Activated T-helper 2 cell treated with anti-CD3 and anti-CD28 coated beads, Interferon-gamma antibody, Interleukin-2, Interleukin-4, amounts not matched to agents 10 μg/mL and 5 μg/mL and 100 μg/mL, durations not matched to agents 14 hours and 24 hours and 36 hours (primary cell): Measurements from ENCODE around the gene DPM2. TPM values are rescaled to one million over a fixed set of nuclear protein-coding genes. Genes with fewer than 3 reads are reported as not detected.
A peak's percentile ranks its signal among the peaks of the same experiment; 100 is the strongest.

Experiments
- DNase-seq: peaks from one replicate; pipeline ENCODE4 v3.0.0; 2021; ENCODE audit warnings: low spot score
- H3K27ac Mint-ChIP-seq: one replicate; pipeline ENCODE4 v1.8.0; 2021; ENCODE audit warnings: mixed read lengths
- H3K27me3 Mint-ChIP-seq: one replicate; pipeline ENCODE4 v1.8.0; 2021; ENCODE audit warnings: low read depth, mixed read lengths
- H3K36me3 Mint-ChIP-seq: one replicate; pipeline ENCODE4 v1.8.0; 2021; ENCODE audit warnings: low read depth, mixed read lengths
- H3K4me1 Mint-ChIP-seq: one replicate; pipeline ENCODE4 v1.8.0; 2021; ENCODE audit warnings: low read depth, mixed read lengths
- H3K4me3 Mint-ChIP-seq: one replicate; pipeline ENCODE4 v1.8.0; 2021; ENCODE audit warnings: low read depth, mild to moderate bottlenecking, moderate library complexity, mixed read lengths
- H3K9me3 Mint-ChIP-seq: one replicate; pipeline ENCODE4 v1.8.0; 2021; ENCODE audit warnings: mixed read lengths
- intact Hi-C: fragments of 100-400 bp; cut with micrococcal nuclease; formaldehyde crosslinking; loops from one replicate; pipeline ENCODE4 v1.15.1; 2023
- total RNA-seq: library from RNA; stranded (reverse); gene quantifications from 2 replicates; pipeline ENCODE4 v1.2.3, GENCODE V29; 2022

DPM2 gene
- total RNA-seq, 1 donor from 2014 or later = 57.4 TPM

- peak overlapping the region; percentile 99 for H3K27ac Mint-ChIP-seq
- intact Hi-C loops = loop anchor here (2.0 kb wide), 1 partner anchor 15 kb away; no protein-coding TSS in a partner anchor
- peak; percentile 83 for DNase-seq
- peaks cover 34% of the 10 kb centered on the region for H3K4me1 Mint-ChIP-seq
- H3K4me3 Mint-ChIP-seq = peak overlapping the region; percentile 88
- H3K27me3 Mint-ChIP-seq = no peaks in the 10 kb centered on the region
- H3K9me3 Mint-ChIP-seq = no peaks in the 10 kb centered on the region
- peaks cover 18% of the 10 kb centered on the region for H3K36me3 Mint-ChIP-seq
These were observed 33.8 kb downstream of the DPM2 start for GRCh38 chr9:127903557-127904475.

GRCh38 chr9:127899128-127899943 lies 38.3 kb downstream of the DPM2 start, which contains the start of gene ST6GALNAC6:
TSS of gene ST6GALNAC6 (minus strand) at chr9:127899603. CDS start at chr9:127897981, 1,622 bp downstream.
- no peaks in the 10 kb centered on the region for H3K27me3 Mint-ChIP-seq
- peaks cover 52% of the 10 kb centered on the region for H3K36me3 Mint-ChIP-seq
- intact Hi-C loops = no loop called here
- peak; percentile 64 for DNase-seq
- peak within 1 kb of the TSS; percentile 88 for H3K4me3 Mint-ChIP-seq
- H3K9me3 Mint-ChIP-seq = peaks cover 17% of the 10 kb centered on the region
- H3K4me1 Mint-ChIP-seq = peaks cover 23% of the 10 kb centered on the region
- H3K27ac Mint-ChIP-seq = peak within 1 kb of the TSS; percentile 84

- intact Hi-C loops = no loop called here
- Mint-ChIP-seq H3K4me3 (peak overlapping the region; percentile 88), H3K4me1 (peaks cover 18% of the 10 kb centered on the region), H3K9me3 (peaks cover 24% of the 10 kb centered on the region), H3K27ac (peak overlapping the region; percentile 83), H3K27me3 (no peaks in the 10 kb centered on the region), H3K36me3 (peaks cover 55% of the 10 kb centered on the region)
- DNase-seq = no peak
These were observed 39.1 kb downstream of the DPM2 start for GRCh38 chr9:127898433-127899127.

GRCh38 chr9:127897193-127897692 lies 40.4 kb downstream of the DPM2 start:
- Mint-ChIP-seq H3K9me3 (peaks cover 35% of the 10 kb centered on the region), H3K4me1 (peaks cover 20% of the 10 kb centered on the region), H3K36me3 (peaks cover 66% of the 10 kb centered on the region), H3K27ac (no peak overlapping the region), H3K4me3 (no peak overlapping the region), H3K27me3 (no peaks in the 10 kb centered on the region)
- intact Hi-C loops = no loop called here
- no peak for DNase-seq

- H3K27ac Mint-ChIP-seq = no peak overlapping the region
- H3K36me3 Mint-ChIP-seq = peaks cover 71% of the 10 kb centered on the region
- H3K4me3 Mint-ChIP-seq = no peak overlapping the region
- H3K4me1 Mint-ChIP-seq = peaks cover 18% of the 10 kb centered on the region
- intact Hi-C loops = no loop called here
- DNase-seq = no peak
- H3K9me3 Mint-ChIP-seq = peaks cover 37% of the 10 kb centered on the region
- no peaks in the 10 kb centered on the region for H3K27me3 Mint-ChIP-seq
These were observed 41.1 kb downstream of the DPM2 start for GRCh38 chr9:127896395-127897192.

- Mint-ChIP-seq H3K4me1 (peaks cover 17% of the 10 kb centered on the region), H3K27me3 (no peaks in the 10 kb centered on the region), H3K27ac (no peak overlapping the region), H3K4me3 (no peak overlapping the region), H3K9me3 (peaks cover 37% of the 10 kb centered on the region), H3K36me3 (peaks cover 77% of the 10 kb centered on the region)
- intact Hi-C loops = no loop called here
- DNase-seq = no peak
These were observed 41.8 kb downstream of the DPM2 start for GRCh38 chr9:127895811-127896210.

GRCh38 chr9:127893392-127893791 lies 44.3 kb downstream of the DPM2 start:
- intact Hi-C loops = no loop called here
- no peak overlapping the region for H3K27ac Mint-ChIP-seq
- no peak overlapping the region for H3K4me3 Mint-ChIP-seq
- DNase-seq = no peak
- H3K4me1 Mint-ChIP-seq = peaks cover 11% of the 10 kb centered on the region
- no peaks in the 10 kb centered on the region for H3K27me3 Mint-ChIP-seq
- H3K36me3 Mint-ChIP-seq = peaks cover 83% of the 10 kb centered on the region
- peaks cover 37% of the 10 kb centered on the region for H3K9me3 Mint-ChIP-seq

GRCh38 chr9:127892831-127893230 lies 44.8 kb downstream of the DPM2 start:
- intact Hi-C loops = no loop called here
- Mint-ChIP-seq H3K4me3 (no peak overlapping the region), H3K4me1 (peaks cover 9% of the 10 kb centered on the region), H3K9me3 (peaks cover 37% of the 10 kb centered on the region), H3K27me3 (no peaks in the 10 kb centered on the region), H3K36me3 (peaks cover 82% of the 10 kb centered on the region), H3K27ac (no peak overlapping the region)
- DNase-seq = no peak

GRCh38 chr9:127890053-127890452 lies 47.6 kb downstream of the DPM2 start:
- H3K4me1 Mint-ChIP-seq = peaks cover 6% of the 10 kb centered on the region
- H3K27ac Mint-ChIP-seq = no peak overlapping the region
- H3K36me3 Mint-ChIP-seq = peaks cover 70% of the 10 kb centered on the region
- intact Hi-C loops = no loop called here
- H3K4me3 Mint-ChIP-seq = no peak overlapping the region
- peaks cover 27% of the 10 kb centered on the region for H3K9me3 Mint-ChIP-seq
- H3K27me3 Mint-ChIP-seq = no peaks in the 10 kb centered on the region
- DNase-seq = no peak

GRCh38 chr9:127887792-127888191 lies 49.9 kb downstream of the DPM2 start:
- no peak overlapping the region for H3K4me3 Mint-ChIP-seq
- no peak overlapping the region for H3K27ac Mint-ChIP-seq
- no peak for DNase-seq
- H3K9me3 Mint-ChIP-seq = peaks cover 7% of the 10 kb centered on the region
- H3K4me1 Mint-ChIP-seq = peaks cover 6% of the 10 kb centered on the region
- intact Hi-C loops = no loop called here
- H3K36me3 Mint-ChIP-seq = peaks cover 62% of the 10 kb centered on the region
- no peaks in the 10 kb centered on the region for H3K27me3 Mint-ChIP-seq

GRCh38 chr9:127886401-127886972 lies 51.2 kb downstream of the DPM2 start:
- Mint-ChIP-seq H3K36me3 (peaks cover 52% of the 10 kb centered on the region), H3K9me3 (no peaks in the 10 kb centered on the region), H3K4me3 (no peak overlapping the region), H3K27ac (no peak overlapping the region), H3K27me3 (no peaks in the 10 kb centered on the region), H3K4me1 (peaks cover 2% of the 10 kb centered on the region)
- DNase-seq = no peak
- intact Hi-C loops = no loop called here
